Subcutaneous abdominal adipose tissue (tissue), 5 donors: ENCODE results near the gene INO80D.
"Not testable (repeated sequence)": the region's sequence is repeated elsewhere in the genome, so short reads cannot be mapped to it uniquely, and the experiment has no call there.

Experiments used
- H3K27ac ChIP-seq: one replicate; pipeline ENCODE4 v1.7.0; 2013; ENCODE audit warnings: low read depth, mild to moderate bottlenecking, inconsistent platforms, low read length, moderate library complexity
- H3K27me3 ChIP-seq, 5 donors: one replicate each; pipeline ENCODE4 v1.7.0; 2013; ENCODE audit warnings: low read length in 5 of 5, inconsistent platforms in 1 of 5; ENCODE audit not compliant: control insufficient read depth in 5 of 5, insufficient read depth in 4 of 5
- H3K36me3 ChIP-seq, 5 donors: one replicate each; pipeline ENCODE4 v1.7.0; 2013; ENCODE audit warnings: low read length in 5 of 5; ENCODE audit not compliant: control insufficient read depth in 5 of 5, insufficient read depth in 5 of 5
- H3K4me1 ChIP-seq, 5 donors: one replicate each; pipeline ENCODE4 v1.7.0; 2013; ENCODE audit warnings: low read length in 5 of 5, mild to moderate bottlenecking in 3 of 5, moderate library complexity in 1 of 5; ENCODE audit not compliant: control insufficient read depth in 5 of 5, insufficient read depth in 5 of 5
- H3K4me3 ChIP-seq, 5 donors: one replicate each; pipeline ENCODE4 v1.7.0; 2013; ENCODE audit warnings: low read length in 5 of 5, low read depth in 1 of 5
- H3K9ac ChIP-seq, 5 donors: one replicate each; pipeline ENCODE4 v1.7.0; 2013; ENCODE audit warnings: low read length in 5 of 5, mild to moderate bottlenecking in 4 of 5, moderate library complexity in 3 of 5
- H3K9me3 ChIP-seq, 5 donors: one replicate each; pipeline ENCODE4 v1.7.0; 2013; ENCODE audit warnings: low read length in 5 of 5; ENCODE audit not compliant: control insufficient read depth in 5 of 5
- donor health status: healthy.
- donor health status: healthy.
- donor health status: healthy.
- donor health status: healthy.
- donor health status: healthy.

The INO80D gene

GRCh38 chr2:206040525-206040924, 45.4 kb downstream of the INO80D start:
- no peak overlapping the region for H3K4me3 ChIP-seq
- H3K27ac ChIP-seq, result no peak overlapping the region
- H3K9ac ChIP-seq, result no peak overlapping the region
- no peaks in the 10 kb centered on the region for H3K27me3 ChIP-seq
- peaks cover 0 to 4% (median 0%) of the 10 kb centered on the region in 5 donors for H3K4me1 ChIP-seq
- peaks cover 24 to 41% (median 31%) of the 10 kb centered on the region in 5 donors for H3K36me3 ChIP-seq
- no peaks in the 10 kb centered on the region for H3K9me3 ChIP-seq

- Histone ChIP-seq H3K4me1 (peaks cover 0 to 11% (median 9%) of the 10 kb centered on the region in 5 donors), H3K36me3 (peaks cover 12 to 24% (median 22%) of the 10 kb centered on the region in 5 donors)
- not testable (repeated sequence) for H3K4me3 ChIP-seq, H3K27ac ChIP-seq, H3K9me3 ChIP-seq, H3K27me3 ChIP-seq, H3K9ac ChIP-seq
Observed at GRCh38 chr2:206035393-206035792, 50.6 kb downstream of the INO80D start.

GRCh38 chr2:206033452-206033851, 52.5 kb downstream of the INO80D start:
- H3K27me3 ChIP-seq, H3K4me3 ChIP-seq, H3K27ac ChIP-seq, H3K4me1 ChIP-seq, H3K9ac ChIP-seq, H3K9me3 ChIP-seq: not testable (repeated sequence)
- H3K36me3 ChIP-seq, result peaks cover 13 to 20% (median 19%) of the 10 kb centered on the region in 5 donors

- peaks cover 0 to 10% (median 9%) of the 10 kb centered on the region in 5 donors for H3K4me1 ChIP-seq
- H3K27me3 ChIP-seq, result no peaks in the 10 kb centered on the region
- no peak overlapping the region for H3K9ac ChIP-seq
- H3K4me3 ChIP-seq, result no peak overlapping the region
- H3K9me3 ChIP-seq, result peaks cover 0 to 2% (median 0%) of the 10 kb centered on the region in 5 donors
- H3K36me3 ChIP-seq, result peaks cover 12 to 24% (median 19%) of the 10 kb centered on the region in 5 donors
- no peak overlapping the region for H3K27ac ChIP-seq
Observed at GRCh38 chr2:206031950-206032567, 53.9 kb downstream of the INO80D start.

GRCh38 chr2:206031162-206031784, 54.7 kb downstream of the INO80D start:
- Histone ChIP-seq H3K9me3 (peaks cover 0 to 2% (median 0%) of the 10 kb centered on the region in 5 donors), H3K27me3 (no peaks in the 10 kb centered on the region), H3K27ac (no peak overlapping the region), H3K9ac (no peak overlapping the region), H3K4me1 (peaks cover 0 to 10% (median 9%) of the 10 kb centered on the region in 5 donors), H3K36me3 (peaks cover 7 to 23% (median 15%) of the 10 kb centered on the region in 5 donors), H3K4me3 (no peak overlapping the region)

- Histone ChIP-seq H3K36me3 (peaks cover 8 to 23% (median 16%) of the 10 kb centered on the region in 5 donors), H3K4me1 (peaks cover 0 to 10% (median 9%) of the 10 kb centered on the region in 5 donors)
Observed at GRCh38 chr2:206028101-206028500, 57.9 kb downstream of the INO80D start.

GRCh38 chr2:206023183-206023582, 62.8 kb downstream of the INO80D start:
- Histone ChIP-seq H3K27me3 (no peaks in the 10 kb centered on the region), H3K27ac (no peak overlapping the region), H3K36me3 (peaks cover 18 to 34% (median 24%) of the 10 kb centered on the region in 5 donors), H3K9ac (no peak overlapping the region), H3K4me1 (no peaks in the 10 kb centered on the region), H3K4me3 (no peak overlapping the region), H3K9me3 (no peaks in the 10 kb centered on the region)

More at GRCh38 chr2:206028101-206028500, 57.9 kb downstream of the INO80D start:
- no peaks in the 10 kb centered on the region for H3K27me3 ChIP-seq
- peaks cover 0 to 2% (median 0%) of the 10 kb centered on the region in 5 donors for H3K9me3 ChIP-seq
- no peak overlapping the region for H3K4me3 ChIP-seq
- H3K27ac ChIP-seq, result no peak overlapping the region
- no peak overlapping the region for H3K9ac ChIP-seq

GRCh38 chr2:206020171-206020570, 65.8 kb downstream of the INO80D start:
- H3K9ac ChIP-seq, result no peak overlapping the region
- no peaks in the 10 kb centered on the region for H3K9me3 ChIP-seq
- peaks cover 29 to 53% (median 35%) of the 10 kb centered on the region in 5 donors for H3K36me3 ChIP-seq
- H3K4me3 ChIP-seq, result no peak overlapping the region
- H3K4me1 ChIP-seq, result no peaks in the 10 kb centered on the region
- H3K27me3 ChIP-seq, result no peaks in the 10 kb centered on the region
- H3K27ac ChIP-seq, result no peak overlapping the region

- H3K27ac ChIP-seq, H3K9me3 ChIP-seq: not testable (repeated sequence)
- peaks cover 27 to 75% (median 40%) of the 10 kb centered on the region in 5 donors for H3K36me3 ChIP-seq
Observed at GRCh38 chr2:206015746-206016145, 70.2 kb downstream of the INO80D start.

GRCh38 chr2:206011795-206012194, 74.2 kb downstream of the INO80D start:
- no peak overlapping the region for H3K9ac ChIP-seq
- H3K27me3 ChIP-seq, result no peaks in the 10 kb centered on the region
- peaks cover 8 to 70% (median 34%) of the 10 kb centered on the region in 5 donors for H3K36me3 ChIP-seq
- no peaks in the 10 kb centered on the region for H3K9me3 ChIP-seq
- H3K27ac ChIP-seq, result no peak overlapping the region
- H3K4me3 ChIP-seq, result no peak overlapping the region
- no peaks in the 10 kb centered on the region for H3K4me1 ChIP-seq

More at GRCh38 chr2:206015746-206016145, 70.2 kb downstream of the INO80D start:
- H3K4me1 ChIP-seq, H3K27me3 ChIP-seq, H3K9ac ChIP-seq, H3K4me3 ChIP-seq: not testable (repeated sequence)
